Measurements from ENCODE around the gene HSPB6. TPM values are rescaled to one million over a fixed set of nuclear protein-coding genes. Genes with fewer than 3 reads are reported as not detected.

Gene HSPB6, protein sequence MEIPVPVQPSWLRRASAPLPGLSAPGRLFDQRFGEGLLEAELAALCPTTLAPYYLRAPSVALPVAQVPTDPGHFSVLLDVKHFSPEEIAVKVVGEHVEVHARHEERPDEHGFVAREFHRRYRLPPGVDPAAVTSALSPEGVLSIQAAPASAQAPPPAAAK
- total RNA-seq (ENCODE audit: unreplicated experiment), result 0.49 TPM
- long read RNA-seq, result 0 reads

DNA sequence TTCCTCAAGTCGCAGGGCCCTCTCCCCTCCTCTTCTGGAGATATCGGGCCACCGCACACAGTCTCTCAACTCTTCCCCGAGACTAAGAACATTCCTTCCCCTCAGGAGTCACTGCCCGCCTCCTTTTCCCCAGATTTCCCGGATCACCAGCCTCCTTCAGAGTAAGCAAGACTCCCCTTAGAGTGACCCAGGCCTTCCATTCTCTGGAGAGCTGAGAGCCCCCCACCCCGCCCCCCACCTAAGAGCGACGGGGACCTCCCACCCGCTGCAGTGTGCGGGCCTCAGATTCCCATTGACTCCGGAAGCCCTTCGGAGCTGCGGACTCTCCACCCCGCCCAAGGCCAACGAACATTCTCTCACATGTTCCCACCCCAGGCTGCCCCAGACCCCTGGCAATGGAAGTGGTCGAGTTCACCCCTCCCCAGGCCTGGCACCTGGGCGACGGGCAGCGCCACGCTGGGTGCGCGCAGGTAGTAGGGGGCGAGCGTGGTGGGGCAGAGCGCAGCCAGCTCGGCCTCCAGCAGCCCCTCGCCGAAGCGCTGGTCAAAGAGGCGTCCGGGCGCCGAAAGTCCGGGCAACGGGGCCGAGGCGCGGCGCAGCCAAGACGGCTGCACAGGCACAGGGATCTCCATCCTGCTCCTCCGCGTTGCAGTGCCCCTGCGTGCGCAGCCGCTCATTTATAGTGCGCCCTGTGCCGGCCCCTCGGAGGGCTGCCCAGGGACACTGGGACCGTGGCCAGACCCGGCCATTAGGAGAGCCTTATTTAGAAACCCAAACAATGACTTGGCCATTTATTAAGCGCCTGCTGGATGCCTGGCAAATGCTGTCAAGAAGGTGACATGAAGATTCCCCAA is at the start of gene HSPB6:
HSPB6 (minus strand) TSS at position 653 of the 854 bp plus-strand sequence; CDS start at position 632, 21 bp downstream.
- Mint-ChIP-seq H3K27me3 (ENCODE audit: unreplicated experiment) (peaks cover 18% of the 10 kb centered on the region), H3K27ac (ENCODE audit: unreplicated experiment) (peak within 1 kb of the TSS; percentile 95), H3K9me3 (ENCODE audit: unreplicated experiment) (peaks cover 13% of the 10 kb centered on the region), H3K4me3 (ENCODE audit: unreplicated experiment) (peak within 1 kb of the TSS; percentile 92), H3K4me1 (ENCODE audit: low read depth, unreplicated experiment) (peaks cover 14% of the 10 kb centered on the region), H3K36me3 (ENCODE audit: unreplicated experiment) (no peaks in the 10 kb centered on the region)
- DNase-seq, result peak; percentile 68
- TF ChIP-seq, protein P1, sequence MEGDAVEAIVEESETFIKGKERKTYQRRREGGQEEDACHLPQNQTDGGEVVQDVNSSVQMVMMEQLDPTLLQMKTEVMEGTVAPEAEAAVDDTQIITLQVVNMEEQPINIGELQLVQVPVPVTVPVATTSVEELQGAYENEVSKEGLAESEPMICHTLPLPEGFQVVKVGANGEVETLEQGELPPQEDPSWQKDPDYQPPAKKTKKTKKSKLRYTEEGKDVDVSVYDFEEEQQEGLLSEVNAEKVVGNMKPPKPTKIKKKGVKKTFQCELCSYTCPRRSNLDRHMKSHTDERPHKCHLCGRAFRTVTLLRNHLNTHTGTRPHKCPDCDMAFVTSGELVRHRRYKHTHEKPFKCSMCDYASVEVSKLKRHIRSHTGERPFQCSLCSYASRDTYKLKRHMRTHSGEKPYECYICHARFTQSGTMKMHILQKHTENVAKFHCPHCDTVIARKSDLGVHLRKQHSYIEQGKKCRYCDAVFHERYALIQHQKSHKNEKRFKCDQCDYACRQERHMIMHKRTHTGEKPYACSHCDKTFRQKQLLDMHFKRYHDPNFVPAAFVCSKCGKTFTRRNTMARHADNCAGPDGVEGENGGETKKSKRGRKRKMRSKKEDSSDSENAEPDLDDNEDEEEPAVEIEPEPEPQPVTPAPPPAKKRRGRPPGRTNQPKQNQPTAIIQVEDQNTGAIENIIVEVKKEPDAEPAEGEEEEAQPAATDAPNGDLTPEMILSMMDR (IDR thresholded peaks at IDR 0.05; ENCODE audit: partially characterized antibody, unreplicated experiment), result no peak

DNA sequence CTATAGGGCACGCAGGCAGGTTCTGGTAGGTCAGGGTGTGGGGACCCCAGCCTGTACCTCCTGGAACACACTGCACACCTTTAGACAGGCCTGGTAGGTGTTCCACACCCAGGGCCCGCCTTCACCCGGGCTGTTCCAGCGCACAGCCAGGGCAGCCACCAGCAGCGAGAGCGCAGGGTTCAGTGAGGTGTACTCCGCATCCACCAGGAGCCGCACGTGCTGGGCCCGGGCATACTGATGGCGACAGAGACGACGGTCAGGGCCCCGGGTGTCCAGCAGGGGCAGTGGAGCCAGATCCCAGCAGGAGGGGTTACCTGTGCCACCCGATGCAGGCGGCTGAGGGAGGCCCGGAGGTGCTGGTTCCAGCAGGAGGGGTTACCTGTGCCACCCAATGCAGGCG is 49.8 kb upstream of the HSPB6 start:
- H3K27ac Mint-ChIP-seq (ENCODE audit: unreplicated experiment), result no peak overlapping the region
- TF ChIP-seq, protein P1 (IDR thresholded peaks at IDR 0.05; ENCODE audit: partially characterized antibody, unreplicated experiment), result no peak

DNA sequence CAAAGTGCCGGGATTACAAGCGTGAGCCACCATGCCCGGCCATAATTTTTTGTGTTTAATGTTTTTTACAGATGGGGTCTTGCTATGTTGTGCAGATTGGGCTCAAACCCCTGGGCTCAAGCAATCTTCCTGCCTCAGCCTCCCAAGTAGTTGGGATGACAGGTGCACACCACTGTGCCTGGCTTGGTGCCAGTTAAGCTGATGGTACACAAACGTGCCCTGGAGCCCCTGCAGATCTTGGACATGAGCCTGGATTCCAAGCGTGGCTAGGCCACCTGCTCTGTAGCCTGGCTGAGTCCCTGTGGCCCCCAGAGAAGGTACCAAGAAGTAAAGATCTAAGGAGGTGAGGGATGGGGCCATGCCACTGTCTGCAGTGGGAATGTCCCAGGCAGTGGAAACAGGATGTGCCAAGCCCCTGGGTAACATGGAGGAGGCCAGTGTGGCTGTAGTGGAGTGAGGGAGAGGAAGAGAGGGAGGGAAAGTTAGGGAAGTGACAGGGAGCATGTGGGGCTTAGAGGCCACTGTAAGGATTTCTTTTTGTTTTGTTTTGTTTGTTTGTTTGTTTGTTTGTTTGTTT is 48.8 kb upstream of the HSPB6 start:
- no peak overlapping the region for H3K27ac Mint-ChIP-seq (ENCODE audit: unreplicated experiment)
- H3K4me1 Mint-ChIP-seq (ENCODE audit: low read depth, unreplicated experiment), result no peaks in the 10 kb centered on the region
- TF ChIP-seq, protein P1 (IDR thresholded peaks at IDR 0.05; ENCODE audit: partially characterized antibody, unreplicated experiment), result no peak
- H3K9me3 Mint-ChIP-seq (ENCODE audit: unreplicated experiment), result peaks cover 2% of the 10 kb centered on the region
- no peak overlapping the region for H3K4me3 Mint-ChIP-seq (ENCODE audit: unreplicated experiment)
- no peak for DNase-seq
- no peaks in the 10 kb centered on the region for H3K36me3 Mint-ChIP-seq (ENCODE audit: unreplicated experiment)
- H3K27me3 Mint-ChIP-seq (ENCODE audit: unreplicated experiment), result no peaks in the 10 kb centered on the region

More for the DNA sequence above, 49.8 kb upstream of the HSPB6 start:
- Mint-ChIP-seq H3K27me3 (ENCODE audit: unreplicated experiment) (no peaks in the 10 kb centered on the region), H3K9me3 (ENCODE audit: unreplicated experiment) (peaks cover 2% of the 10 kb centered on the region), H3K36me3 (ENCODE audit: unreplicated experiment) (no peaks in the 10 kb centered on the region), H3K4me1 (ENCODE audit: low read depth, unreplicated experiment) (no peaks in the 10 kb centered on the region), H3K4me3 (ENCODE audit: unreplicated experiment) (no peak overlapping the region)
- no peak for DNase-seq

DNA sequence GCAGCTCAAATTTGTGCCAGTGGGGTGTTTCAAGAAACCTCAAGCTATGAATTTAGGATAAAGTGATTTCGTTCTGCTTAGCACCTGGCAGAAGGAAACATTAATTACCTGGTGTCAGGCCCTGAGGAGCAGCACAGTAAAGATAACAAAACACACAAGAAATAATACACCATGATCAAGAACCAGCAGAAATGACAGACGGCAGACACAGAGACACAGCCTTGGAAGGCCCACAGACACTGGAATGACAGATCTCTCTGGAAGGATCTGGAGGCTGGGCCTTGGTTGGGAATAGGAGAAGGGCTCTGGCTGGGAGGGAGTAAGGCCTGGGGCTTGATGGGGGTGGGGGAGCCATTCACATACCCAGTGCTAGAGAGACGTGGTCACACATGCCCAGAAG is 45.0 kb upstream of the HSPB6 start:
- H3K9me3 Mint-ChIP-seq (ENCODE audit: unreplicated experiment), result peaks cover 2% of the 10 kb centered on the region
- H3K27me3 Mint-ChIP-seq (ENCODE audit: unreplicated experiment), result peaks cover 8% of the 10 kb centered on the region
- no peak overlapping the region for H3K27ac Mint-ChIP-seq (ENCODE audit: unreplicated experiment)
- H3K4me3 Mint-ChIP-seq (ENCODE audit: unreplicated experiment), result no peak overlapping the region
- TF ChIP-seq, protein P1 (IDR thresholded peaks at IDR 0.05; ENCODE audit: partially characterized antibody, unreplicated experiment), result no peak
- no peaks in the 10 kb centered on the region for H3K4me1 Mint-ChIP-seq (ENCODE audit: low read depth, unreplicated experiment)
- no peaks in the 10 kb centered on the region for H3K36me3 Mint-ChIP-seq (ENCODE audit: unreplicated experiment)
- no peak for DNase-seq

All from glutamatergic neuron (in vitro differentiated cells).